Smooth muscle cell (in vitro differentiated cells): Measurements from ENCODE around the gene KLF13. TPM values are rescaled to one million over a fixed set of nuclear protein-coding genes. Genes with fewer than 3 reads are reported as not detected.

Experiments used
- DNase-seq: peaks from one replicate; lab custom pipeline; 2025; ENCODE audit not compliant: unreplicated experiment; lab: John Stamatoyannopoulos, UW
- H2AFZ ChIP-seq: fragments of 200-600 bp; sonication (generic); 2 replicates; pipeline ENCODE4 v1.6.0; 2016; ENCODE audit warnings: antibody characterized with exemption, low read depth, mild to moderate bottlenecking
- H3F3A ChIP-seq: fragments of 200-600 bp; sonication (generic); 2 replicates; pipeline ENCODE4 v1.6.0; 2017; ENCODE audit warnings: antibody characterized with exemption, low read depth
- H3K27ac ChIP-seq: fragments of 200-600 bp; sonication (generic); 2 replicates; pipeline ENCODE4 v1.5.1; 2016; ENCODE audit warnings: low read depth, mild to moderate bottlenecking
- H3K27me3 ChIP-seq: fragments of 200-600 bp; sonication (generic); 2 replicates; pipeline ENCODE4 v1.6.1; 2016; ENCODE audit warnings: low read depth, mild to moderate bottlenecking
- H3K36me3 ChIP-seq: fragments of 200-600 bp; sonication (generic); 2 replicates; pipeline ENCODE4 v1.5.1; 2016; ENCODE audit warnings: low read depth
- H3K4me1 ChIP-seq: fragments of 200-600 bp; sonication (generic); 2 replicates; pipeline ENCODE4 v1.5.1; 2016; ENCODE audit warnings: low read depth
- H3K4me2 ChIP-seq: fragments of 200-600 bp; sonication (generic); 2 replicates; pipeline ENCODE4 v1.6.0; 2016; ENCODE audit warnings: mild to moderate bottlenecking
- H3K4me3 ChIP-seq: fragments of 200-600 bp; sonication (generic); 2 replicates; pipeline ENCODE4 v1.5.1; 2016; ENCODE audit warnings: mild to moderate bottlenecking
- H3K79me2 ChIP-seq: fragments of 200-600 bp; sonication (generic); 2 replicates; pipeline ENCODE4 v1.6.0; 2016; ENCODE audit warnings: low read depth, mild to moderate bottlenecking
- H3K9ac ChIP-seq: fragments of 200-600 bp; sonication (generic); 2 replicates; pipeline ENCODE4 v1.6.0; 2016; ENCODE audit warnings: low read depth
- H3K9me3 ChIP-seq: fragments of 200-600 bp; sonication (generic); replicated peaks from 2 replicates; pipeline ENCODE4 v1.5.1; 2016; ENCODE audit warnings: low read depth
- H4K20me1 ChIP-seq: fragments of 200-600 bp; sonication (generic); 2 replicates; pipeline ENCODE4 v1.6.0; 2016; ENCODE audit warnings: low read depth
- CTCF ChIP-seq: fragments of 200-600 bp; sonication (generic); IDR thresholded peaks from 2 replicates; pipeline ENCODE4 v1.5.1; 2017; ENCODE audit warnings: borderline replicate concordance, mild to moderate bottlenecking, antibody characterized with exemption; ENCODE audit not compliant: insufficient read depth, poor library complexity, severe bottlenecking
- WGBS: methylation state at CpG from one replicate; pipeline ENCODE4 v1.1.7; 2016; ENCODE audit warnings: low lambda C conversion rate; 5-methylcytosine and 5-hydroxymethylcytosine counted together
- polyA plus RNA-seq: library from polyadenylated mRNA; unstranded; fragments of >200 nt; fragmentation: Nextera tagmentation; extraction: Ambion mirVana; gene quantifications from 2 replicates; pipeline ENCODE4 v1.2.1, GENCODE V29; 2016
- total RNA-seq: library from RNA; depleted of rRNA; stranded (reverse); fragments of >200 nt; gene quantifications from 2 replicates; pipeline ENCODE4 v1.2.3, GENCODE V29; 2014

KLF13 gene
- total and polyA plus RNA-seq, 2 experiments from 2014 or later = 42.1 to 74.2 TPM

DNA sequence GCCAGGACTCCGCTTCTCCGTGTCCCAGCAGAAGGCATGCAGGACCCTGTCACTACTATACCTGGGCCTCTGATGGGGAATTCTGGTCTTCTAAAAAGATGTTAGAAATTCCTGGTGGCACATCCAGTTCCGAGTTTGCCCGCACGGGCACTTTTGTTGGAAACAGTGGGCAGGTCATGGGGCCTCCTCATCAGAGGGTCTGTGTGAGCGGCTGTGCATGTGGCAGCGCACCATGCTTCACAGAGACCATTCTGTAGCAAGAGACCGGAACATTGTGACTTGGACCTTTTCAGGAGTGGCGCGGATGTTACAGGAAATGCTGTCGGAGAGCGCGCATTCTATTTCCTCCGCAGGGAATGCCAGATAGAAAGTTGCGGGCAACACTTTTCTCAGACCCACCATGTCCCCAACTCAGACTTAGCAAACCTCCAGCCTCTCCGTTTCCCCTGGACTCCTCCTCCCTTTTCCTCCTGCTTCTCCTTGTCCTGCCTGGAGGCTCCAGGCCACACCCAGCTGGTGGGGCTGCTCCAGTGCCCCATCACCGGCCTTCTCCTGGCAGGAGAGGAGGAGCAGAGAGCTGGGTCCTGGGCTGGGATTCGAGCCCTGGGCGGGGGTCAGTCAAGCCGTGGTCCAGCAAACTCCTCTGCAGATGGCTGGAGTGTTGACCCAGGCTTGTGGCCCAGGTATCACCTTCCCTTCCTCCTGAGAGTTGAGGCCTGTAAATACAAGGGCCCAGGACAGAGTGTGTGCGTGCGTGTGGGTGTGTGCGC is 46.6 kb downstream of the KLF13 start:
- WGBS = 94% methylated on average over 22 of the region's 23 CpGs
- Histone ChIP-seq H4K20me1 (peaks cover 91% of the 10 kb centered on the region), H3K4me3 (no peak overlapping the region), H3K79me2 (peaks cover 88% of the 10 kb centered on the region), H3K27me3 (no peaks in the 10 kb centered on the region), H2AFZ (no peak overlapping the region), H3F3A (no peaks in the 10 kb centered on the region), H3K36me3 (no peaks in the 10 kb centered on the region), H3K9ac (no peak overlapping the region), H3K4me1 (peaks cover 7% of the 10 kb centered on the region), H3K9me3 (no peaks in the 10 kb centered on the region), H3K27ac (peak overlapping the region; percentile 70), H3K4me2 (peak overlapping the region; percentile 16)
- DNase-seq = no peak
- no peak for TF ChIP-seq CTCF

- no peaks in the 10 kb centered on the region for H3K9me3 ChIP-seq
- peaks cover 7% of the 10 kb centered on the region for H3K4me1 ChIP-seq
- WGBS = 99% methylated on average over 9 of the region's 9 CpGs
- H3K4me3 ChIP-seq = no peak overlapping the region
- no peak overlapping the region for H3K9ac ChIP-seq
- H4K20me1 ChIP-seq = peaks cover 89% of the 10 kb centered on the region
- no peaks in the 10 kb centered on the region for H3K27me3 ChIP-seq
- no peaks in the 10 kb centered on the region for H3K36me3 ChIP-seq
- H3K79me2 ChIP-seq = peaks cover 84% of the 10 kb centered on the region
- no peak overlapping the region for H3K27ac ChIP-seq
- no peak for TF ChIP-seq CTCF
- H3F3A ChIP-seq = no peaks in the 10 kb centered on the region
- no peak overlapping the region for H2AFZ ChIP-seq
- DNase-seq = no peak
- H3K4me2 ChIP-seq = no peak overlapping the region
These were observed 47.3 kb downstream of the KLF13 start for GRCh38 chr15:31373970-31374369.

DNA sequence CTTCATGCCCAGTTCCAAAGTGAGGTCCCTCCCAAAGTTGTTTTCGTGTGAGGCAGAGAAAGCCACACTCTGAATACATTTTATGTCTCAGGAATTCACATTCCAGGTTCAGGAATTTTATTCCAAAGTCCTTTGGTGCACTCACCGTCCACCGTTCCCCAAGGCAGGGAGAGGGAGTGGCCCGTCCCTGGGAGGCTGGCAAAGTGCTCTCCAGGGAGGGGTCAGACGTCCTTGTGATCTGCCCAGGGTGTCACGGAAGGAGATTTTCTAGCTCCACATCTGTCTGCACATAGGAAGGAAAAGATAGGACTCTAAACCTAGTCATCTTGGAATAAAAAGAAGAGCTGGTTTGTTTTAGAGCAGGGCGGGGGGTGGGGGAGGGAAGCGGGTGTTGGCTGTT is 47.9 kb downstream of the KLF13 start:
- DNase-seq = no peak
- Histone ChIP-seq H3K27me3 (no peaks in the 10 kb centered on the region), H3K4me1 (peaks cover 7% of the 10 kb centered on the region), H3F3A (no peaks in the 10 kb centered on the region), H3K79me2 (peaks cover 79% of the 10 kb centered on the region), H3K9me3 (no peaks in the 10 kb centered on the region), H4K20me1 (peaks cover 84% of the 10 kb centered on the region), H3K36me3 (no peaks in the 10 kb centered on the region), H3K27ac (no peak overlapping the region), H2AFZ (no peak overlapping the region), H3K4me2 (no peak overlapping the region), H3K9ac (no peak overlapping the region), H3K4me3 (no peak overlapping the region)
- 73% methylated on average over 8 of the region's 8 CpGs for whole genome bisulfite sequencing
- no peak for TF ChIP-seq CTCF

GRCh38 chr15:31374986-31375385 is 48.4 kb downstream of the KLF13 start:
- Histone ChIP-seq H4K20me1 (peaks cover 79% of the 10 kb centered on the region), H3K27ac (no peak overlapping the region), H3F3A (no peaks in the 10 kb centered on the region), H3K27me3 (no peaks in the 10 kb centered on the region), H3K79me2 (peaks cover 74% of the 10 kb centered on the region), H3K9me3 (no peaks in the 10 kb centered on the region), H3K4me1 (peaks cover 7% of the 10 kb centered on the region), H3K4me2 (no peak overlapping the region), H3K36me3 (no peaks in the 10 kb centered on the region), H3K4me3 (no peak overlapping the region), H3K9ac (no peak overlapping the region), H2AFZ (no peak overlapping the region)
- no peak for TF ChIP-seq CTCF
- 94% methylated on average over 12 of the region's 12 CpGs for WGBS
- no peak for DNase-seq
